Kidney glomerular epithelial cell (primary cell): Measurements from ENCODE around the gene XRCC3.
"Not testable (repeated sequence)": the region's sequence is repeated elsewhere in the genome, so short reads cannot be mapped to it uniquely, and the experiment has no call there.

ENCODE experiments used
- DNase-seq: peaks from one replicate; lab custom pipeline; 2025; lab: John Stamatoyannopoulos, UW

XRCC3 gene

DNA sequence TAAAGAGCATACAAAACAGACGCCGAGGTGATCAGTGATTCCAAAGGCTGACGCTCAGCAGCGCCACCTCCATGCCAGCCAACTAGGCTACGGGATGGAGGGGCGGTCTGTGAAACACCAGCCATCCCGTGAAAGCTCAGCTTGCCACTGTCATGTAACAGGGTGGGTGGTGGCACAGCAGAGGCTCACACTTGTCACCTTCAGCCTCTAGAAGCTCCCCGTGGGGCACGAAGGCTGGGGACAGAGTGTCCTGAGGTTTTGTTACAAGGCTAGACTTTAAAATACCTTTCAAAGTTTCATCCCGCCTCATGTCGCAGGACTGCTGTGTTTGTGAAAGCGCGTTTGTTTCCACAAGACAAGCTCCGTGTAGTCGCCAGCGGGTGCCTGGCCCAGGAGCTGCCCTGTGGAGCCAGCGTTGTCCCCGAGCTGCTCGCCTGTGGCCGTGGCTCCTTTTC, 20.7 kb downstream of the XRCC3 start:
- DNase-seq = no peak

DNA sequence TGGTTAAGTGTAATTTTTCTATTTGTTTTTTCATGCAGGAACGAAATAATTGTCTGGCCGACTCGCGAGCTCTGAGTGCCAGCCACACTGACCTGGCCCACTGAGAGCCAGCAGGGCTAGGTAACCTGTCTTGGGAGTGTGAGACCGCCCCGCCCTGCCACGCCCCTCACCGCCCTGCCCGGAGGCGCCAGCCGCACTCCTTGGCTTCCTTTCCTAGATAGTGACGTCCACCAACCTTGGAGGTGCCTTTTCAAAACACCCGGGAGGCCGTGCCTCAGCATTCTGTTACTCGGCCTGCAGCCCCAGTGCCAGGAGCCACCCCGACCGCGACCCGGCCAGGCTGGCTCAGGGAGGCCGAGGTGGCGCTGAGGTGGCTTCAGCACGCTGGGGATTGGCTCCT, 21.7 kb downstream of the XRCC3 start:
- no peak for DNase-seq

DNA sequence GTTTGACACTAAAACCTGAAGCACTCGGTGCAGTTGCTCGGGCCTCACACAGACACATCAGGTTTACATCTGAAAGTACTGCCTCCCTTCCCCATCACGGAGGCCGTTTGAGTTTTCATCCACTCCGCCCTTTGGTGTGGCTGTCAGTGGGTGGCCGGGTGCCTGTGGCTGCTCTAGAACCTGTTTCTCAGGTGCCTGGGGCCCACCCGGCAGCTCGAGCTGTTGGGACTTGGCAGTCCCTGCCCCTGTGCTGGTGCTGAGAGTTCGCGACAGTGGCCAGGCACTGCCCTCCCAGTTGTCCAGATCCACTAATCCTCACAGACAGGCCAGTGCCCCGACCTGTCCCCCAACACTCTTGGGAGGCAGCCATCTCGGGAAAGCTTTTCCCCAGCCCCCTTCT, 22.4 kb downstream of the XRCC3 start:
- DNase-seq = no peak

DNA sequence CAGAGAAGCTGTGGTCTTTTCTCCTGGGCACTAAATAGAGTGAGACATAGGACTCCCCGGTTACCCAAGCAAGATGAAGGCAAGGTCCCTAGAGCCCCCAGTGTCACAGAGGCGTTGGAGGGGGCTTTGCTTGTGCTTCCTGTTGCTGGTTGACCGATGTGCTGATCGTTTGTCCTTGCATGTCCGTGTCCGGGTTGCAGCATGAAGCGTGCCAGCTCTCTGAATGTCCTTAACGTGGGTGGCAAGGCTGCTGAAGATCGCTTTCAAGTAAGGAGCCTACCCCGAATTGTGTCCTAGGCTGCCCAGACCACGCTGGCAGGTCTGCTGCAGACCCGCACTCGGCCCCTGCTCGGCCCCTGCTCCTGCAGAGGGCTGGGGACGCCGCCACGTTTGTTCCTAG, 23.1 kb downstream of the XRCC3 start:
- no peak for DNase-seq

DNA sequence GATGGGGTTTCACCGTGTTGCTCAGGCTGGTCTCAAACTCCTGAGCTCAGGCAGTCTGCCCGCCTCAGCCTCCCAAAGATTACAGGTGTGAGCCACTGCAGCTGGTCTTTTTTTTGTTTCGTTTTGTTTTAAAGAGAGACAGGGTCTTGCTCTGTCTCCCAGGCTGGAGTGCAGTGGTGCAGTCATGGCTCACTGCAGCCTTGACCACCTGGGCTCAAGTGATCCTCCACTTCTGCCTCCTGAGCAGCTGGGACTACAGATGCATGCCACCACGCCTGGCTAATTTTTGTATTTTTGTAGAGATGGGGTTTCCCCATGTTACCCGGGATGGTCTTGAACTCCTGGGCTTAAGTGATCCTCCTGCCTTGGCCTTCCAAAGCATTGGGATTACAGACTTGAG, 23.6 kb downstream of the XRCC3 start:
- not testable (repeated sequence) for DNase-seq

DNA sequence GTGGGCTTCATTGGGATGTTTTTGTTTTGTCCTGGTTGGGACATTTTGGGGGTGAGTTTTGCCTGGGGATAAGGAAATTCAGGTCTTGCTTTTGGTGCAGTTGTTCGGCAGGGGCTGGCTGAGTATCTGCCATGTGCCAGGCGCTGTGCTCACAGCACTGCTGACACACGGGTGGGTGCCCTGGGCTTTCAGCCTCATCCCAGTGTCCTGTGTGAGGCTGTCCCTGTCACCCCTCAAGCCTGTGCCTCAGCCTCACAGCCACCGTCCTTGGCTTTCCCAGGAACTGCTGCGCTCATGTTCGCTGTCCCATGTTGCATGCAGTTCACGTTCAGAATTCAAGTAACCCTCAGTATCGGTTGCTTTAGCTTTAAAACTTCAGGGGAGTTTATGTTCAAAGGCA, 24.9 kb downstream of the XRCC3 start:
- no peak for DNase-seq

DNA sequence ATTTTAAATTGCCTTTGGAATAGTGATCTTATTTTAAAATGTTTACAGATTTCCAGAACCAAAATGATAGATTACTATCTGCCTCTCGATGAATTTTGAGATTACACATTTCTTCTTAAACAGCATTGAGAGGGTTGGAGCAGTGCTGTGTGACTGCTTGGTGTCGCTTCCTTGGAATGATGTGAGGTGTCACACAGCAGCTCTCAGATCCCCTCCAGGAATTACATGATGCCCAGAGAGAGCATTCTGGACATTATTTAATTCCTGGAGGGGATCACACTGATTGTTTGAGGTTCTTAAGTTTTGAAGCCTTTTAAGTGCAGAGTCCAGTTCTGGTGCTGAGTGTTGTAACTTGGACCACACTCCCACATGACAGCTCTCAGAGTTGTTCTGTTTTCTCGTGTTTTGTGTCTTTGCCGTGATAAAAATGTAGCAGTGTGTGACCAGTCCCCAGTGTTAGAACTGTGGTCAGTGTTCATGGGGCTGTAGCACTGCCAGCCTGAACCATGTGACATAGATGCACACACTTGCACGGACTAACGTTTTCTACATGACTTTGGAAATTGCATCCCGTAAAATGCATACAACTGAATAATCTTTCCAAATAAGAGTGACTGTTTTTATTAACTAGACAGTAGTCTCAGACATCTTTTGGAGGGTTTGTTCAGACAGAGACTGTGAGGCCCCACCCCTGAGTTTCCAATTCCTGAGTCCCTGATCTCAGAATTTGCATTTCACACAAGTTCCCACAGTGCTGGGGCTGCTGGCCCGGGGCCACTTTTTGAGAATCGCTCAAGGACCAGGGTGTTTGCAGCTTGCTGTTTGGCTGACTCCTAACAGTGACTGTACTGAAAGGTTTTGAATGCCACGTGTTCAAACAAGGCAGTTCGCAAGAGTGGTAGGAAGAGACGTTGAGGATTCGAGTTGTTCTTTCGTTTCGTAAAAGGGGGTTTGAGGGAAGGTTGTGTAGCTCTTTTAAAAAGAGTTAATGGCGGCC, 26.0 kb downstream of the XRCC3 start:
- no peak for DNase-seq

DNA sequence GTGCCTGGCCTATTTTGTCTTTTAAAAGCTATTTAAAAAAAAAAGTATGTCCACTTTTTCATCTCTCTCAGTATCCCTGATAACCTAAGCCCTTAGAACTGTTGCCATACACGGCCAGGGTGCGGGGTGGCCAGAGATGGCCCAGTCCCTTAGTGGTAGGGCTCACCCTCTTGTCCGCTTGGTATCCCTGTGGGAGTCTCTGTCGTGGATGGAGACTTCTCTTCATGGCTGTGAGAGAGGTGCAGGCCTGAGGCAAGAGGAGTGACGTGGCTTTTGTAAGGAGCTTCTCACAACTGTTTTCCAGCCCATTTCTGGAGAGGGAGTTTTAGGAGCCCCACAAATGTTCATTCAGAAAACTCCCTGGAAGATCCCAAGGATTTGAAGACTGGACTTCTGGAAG, 26.8 kb downstream of the XRCC3 start:
- no peak for DNase-seq

DNA sequence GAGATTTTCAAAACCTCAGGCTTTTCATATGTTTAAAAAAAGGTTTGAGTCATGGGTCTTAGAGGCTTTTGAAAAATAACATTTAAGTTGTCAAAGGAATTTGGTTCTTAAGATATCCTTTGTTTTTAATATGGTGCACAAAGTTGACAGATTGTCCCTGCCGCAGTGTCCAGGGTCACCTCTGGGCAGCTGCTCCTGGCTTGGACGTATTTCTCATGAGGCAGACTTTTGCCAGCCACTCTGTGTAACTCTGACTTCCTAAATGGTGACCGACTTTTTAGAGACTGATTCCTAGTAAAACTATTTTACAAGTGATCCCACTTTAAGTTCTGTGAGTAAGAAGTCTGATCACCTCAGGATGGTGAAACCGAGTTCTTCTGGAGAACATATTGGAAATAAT, 27.5 kb downstream of the XRCC3 start:
- no peak for DNase-seq

DNA sequence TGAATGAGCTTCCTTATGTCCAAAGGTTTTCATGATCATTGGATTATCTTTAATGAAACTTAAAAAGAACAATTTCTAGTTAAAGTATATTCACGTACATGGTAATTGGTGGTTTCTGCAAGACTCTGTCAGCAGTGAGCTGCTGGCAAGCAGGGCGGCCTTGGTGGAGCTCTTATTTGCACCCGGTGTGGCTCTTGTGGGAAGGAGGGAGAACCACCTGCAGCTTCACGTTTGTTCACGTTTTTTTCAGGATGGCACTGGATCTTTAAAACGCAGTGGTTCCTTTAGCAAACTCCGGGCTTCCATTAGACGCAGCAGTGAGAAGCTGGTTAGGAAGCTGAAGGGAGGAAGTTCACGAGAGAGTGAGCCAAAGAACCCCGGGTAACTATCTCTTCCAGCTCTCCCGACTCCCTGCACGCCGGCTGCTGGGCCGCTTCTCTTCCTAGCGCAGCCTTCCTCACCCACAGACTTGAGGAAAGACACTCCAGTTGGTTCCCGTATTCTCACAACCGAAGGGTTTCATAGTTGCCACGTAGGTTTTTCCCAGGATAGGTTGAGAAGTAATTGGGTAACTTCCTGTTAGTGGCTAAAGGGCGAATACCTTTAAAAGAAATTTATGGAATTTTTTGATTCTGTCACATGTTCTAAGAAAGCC, 28.3 kb downstream of the XRCC3 start:
- DNase-seq = no peak

DNA sequence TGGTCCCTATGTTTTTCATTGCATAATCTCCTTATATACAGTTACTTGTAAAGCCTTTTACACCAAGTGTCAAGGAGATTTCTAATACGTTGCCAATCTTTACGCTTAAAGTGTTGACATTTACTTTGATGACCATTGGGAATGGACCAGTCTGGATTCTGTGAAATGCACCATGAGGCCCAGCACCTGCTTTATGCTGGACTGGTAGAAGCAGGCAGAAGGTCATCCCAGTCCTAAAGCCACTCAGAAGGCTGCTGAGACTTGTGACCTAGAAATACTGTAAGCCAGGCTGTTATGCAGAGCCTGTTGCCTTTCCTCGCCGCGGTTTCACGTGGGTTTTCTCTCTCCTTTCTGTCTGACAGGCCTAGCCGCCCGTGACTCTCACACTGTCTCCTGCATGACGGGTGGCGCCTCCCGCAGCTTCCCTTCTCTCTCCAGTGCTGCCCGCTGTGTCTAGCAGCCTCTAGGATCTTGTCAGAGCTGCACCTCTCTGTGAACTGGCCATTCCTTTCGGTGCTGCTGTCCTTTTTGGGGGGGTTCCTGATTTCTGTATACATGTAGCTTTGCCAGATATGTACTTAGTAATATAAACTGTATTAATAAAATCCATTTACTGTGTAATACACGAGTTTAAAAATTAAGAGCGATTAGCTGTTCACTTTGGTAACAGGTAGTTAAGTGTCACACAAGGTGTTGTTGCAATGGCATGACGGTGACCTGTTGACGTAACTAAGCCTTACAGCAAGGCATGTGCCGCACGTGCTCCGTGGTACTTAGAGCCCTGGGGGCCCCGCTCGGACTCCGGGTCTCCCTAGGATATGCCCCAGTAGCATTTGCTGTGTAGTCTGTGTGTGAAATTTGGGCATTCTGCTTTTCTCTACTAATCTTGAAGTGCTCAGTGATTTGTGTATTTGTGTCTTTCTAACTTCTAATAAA, 29.7 kb downstream of the XRCC3 start:
- no peak for DNase-seq

DNA sequence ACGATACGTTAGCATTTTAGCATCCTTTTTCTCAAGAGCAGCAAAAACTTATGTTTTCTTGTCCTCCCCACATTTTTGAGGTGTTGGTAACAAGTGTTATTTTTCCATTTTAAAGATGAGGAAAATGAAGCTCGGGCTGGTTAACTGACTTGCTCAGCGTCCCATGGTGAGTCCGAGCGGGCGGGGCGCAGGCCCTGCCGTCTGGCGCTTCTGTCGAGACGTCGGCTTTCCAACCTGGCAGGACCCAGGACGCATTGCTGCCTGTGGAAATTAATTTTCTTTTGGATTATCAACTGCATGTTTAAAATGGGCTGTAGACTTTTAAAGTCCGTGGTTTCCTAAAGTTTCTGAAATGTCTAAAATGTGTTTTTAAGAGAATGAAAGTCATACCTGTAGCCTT, 30.4 kb downstream of the XRCC3 start:
- DNase-seq = no peak

DNA sequence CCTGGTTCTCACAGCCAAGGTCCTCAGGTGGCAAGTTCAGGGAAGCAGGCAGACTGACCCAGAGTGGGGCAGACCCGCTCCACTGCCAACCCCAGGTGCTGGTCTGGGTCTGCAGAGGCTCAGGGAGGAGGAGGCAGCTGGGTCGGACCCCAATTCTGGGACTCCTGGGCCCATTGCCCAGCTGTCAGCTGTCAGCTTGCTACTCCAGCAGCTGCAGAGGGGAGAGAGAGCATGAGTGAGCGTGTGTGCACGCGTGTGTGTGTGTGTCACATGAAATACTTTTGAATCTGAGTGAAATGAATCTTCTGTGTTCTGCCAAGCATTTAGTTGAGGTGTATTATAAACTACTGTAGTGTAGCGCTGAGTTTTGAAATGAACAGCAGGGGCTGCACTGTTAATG, 30.8 kb downstream of the XRCC3 start:
- DNase-seq = no peak

DNA sequence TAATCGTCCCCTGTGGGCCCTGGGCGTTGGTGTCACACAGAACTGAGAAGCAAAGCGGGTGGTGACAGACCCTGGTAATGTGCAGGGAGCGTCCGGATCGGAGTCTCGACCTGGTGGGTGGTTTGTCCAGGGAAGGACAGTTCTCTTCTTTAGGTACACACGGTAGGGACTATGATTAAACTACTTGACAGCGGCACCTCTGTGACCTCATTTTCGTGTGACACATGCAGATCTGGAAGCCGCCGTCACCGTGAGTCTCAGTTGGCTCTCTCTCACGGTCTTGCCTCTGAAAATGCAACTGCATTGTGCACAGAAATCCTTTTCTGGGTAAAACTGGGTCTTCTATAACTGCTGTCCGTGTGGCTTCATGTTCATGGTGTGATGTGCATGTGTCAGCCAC, 32.1 kb downstream of the XRCC3 start:
- DNase-seq = no peak

DNA sequence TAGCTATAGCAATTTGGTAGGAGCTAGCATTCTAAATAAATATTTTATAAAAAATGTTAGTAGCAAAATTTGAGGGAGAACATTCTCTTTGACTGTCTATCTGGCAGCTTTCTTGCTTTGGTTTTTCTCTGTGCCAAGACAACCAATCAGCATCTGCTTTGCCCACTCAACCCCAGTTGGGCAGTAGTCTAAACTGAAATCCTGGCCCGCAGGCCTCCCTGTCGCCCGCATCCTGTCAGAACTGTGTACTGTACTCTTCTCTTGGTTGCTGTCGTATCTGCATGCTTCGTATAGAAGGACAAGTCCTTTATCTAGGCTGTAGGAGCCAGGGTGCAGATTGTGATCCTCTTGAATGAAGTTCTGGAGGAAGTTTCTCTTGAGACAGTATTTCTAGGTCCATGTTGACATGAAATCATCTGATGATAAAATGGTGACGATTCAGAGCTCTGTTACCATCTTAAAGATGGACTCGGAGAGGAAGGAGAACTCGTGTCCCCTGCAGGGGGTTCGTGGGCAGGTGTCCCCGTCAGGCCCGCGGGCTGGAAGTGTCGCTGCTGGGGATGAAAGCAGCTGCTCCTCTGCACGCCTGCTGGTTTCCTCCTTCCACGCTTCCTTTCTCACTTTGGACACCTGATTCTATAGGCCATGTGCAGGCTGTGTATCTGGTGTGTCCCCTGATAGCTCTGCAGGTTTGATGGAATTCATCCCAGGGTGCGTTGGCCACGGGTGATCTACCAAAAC, 34.6 kb downstream of the XRCC3 start:
- DNase-seq = no peak

DNA sequence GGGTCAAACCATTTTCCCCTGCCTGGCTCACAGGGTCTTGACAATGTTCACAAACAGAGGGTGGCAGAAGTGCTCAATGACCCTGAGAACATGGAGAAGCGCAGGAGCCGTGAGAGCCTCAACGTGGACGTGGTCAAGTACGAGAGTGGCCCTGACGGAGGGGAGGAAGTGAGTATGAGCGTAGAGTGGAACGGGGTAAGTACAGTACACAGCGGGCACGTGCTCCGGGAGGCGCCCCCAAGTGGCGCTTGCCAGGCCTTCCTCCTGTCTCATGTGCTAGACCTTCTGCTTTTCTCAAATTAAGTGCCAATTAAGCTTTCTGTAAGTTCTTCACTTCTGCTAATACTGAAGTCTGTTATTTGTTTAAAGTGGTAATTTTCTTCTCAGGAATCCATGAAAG, 35.9 kb downstream of the XRCC3 start:
- no peak for DNase-seq

DNA sequence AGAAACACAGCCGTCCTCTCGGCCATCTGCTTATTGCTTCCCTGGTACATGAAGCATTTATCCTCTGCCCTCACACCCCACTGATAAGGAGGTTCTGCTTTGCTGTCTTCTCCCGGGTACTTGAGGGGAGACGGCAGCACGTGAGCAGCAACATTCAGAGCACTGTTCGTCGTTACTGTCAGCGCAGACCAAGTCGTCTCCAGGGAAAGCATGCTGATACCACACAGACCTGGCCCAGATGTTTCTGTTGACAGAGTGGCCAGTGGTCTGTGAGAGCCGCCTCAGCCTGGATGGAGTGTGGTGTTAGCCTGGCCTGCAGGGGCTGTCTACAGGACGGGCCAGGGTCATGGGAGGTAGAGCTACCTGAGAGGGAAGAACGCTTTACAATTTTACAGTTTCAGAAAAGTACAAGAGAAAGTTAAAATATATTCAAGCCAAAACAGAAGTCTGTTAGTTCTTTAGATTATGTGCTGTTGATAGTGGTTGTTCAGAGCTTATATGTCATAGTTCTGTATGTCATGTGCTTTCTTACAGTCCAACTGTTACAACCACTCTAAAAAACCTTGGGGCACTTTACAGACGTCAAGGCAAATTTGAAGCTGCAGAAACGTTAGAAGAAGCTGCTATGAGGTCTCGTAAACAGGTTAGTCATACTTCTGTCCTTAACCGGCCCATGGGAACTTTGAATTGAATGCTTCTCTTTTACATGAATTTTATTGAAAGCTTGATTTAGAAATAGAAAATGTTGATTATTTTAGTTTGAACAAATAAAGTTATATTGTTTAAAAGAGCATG, 38.2 kb downstream of the XRCC3 start:
- no peak for DNase-seq

DNA sequence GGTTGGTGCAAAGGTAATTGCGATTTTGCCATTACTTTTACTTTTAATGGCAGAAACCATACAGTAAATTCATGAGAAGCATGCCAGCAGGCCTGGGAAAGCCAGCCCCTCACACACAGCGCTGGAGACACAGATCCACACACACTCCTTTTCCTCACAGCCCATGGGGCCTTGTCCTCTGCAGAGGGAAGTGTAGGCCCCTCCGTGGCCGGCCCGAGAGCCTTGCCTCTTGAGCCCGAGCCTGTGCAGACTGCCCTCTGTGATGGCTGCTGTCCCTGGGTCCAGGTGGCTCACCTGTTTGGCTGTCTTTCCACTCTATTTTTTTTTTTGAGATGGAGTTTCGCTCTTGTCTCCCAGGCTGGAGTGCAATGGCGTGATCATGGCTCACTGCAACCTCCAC, 39.3 kb downstream of the XRCC3 start:
- no peak for DNase-seq

DNA sequence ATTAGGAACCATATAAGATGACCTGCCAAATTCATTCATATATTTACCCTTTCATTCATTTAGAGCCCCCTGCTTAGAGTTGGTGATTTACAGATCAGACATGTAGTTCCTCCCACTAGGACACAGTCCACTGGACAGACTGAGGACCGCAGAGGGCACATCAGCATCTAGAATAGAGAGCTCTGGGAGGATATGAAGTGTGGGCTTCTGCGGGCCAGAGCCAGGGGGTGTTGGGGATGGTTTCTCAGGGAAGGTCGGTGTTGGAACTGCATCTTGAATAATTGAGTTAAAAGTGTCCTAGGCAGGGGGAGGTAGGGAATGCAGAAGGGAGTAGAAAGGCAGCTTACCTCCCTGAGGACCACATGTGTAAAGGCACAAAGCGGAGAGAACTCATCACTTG, 43.3 kb downstream of the XRCC3 start:
- DNase-seq = no peak

DNA sequence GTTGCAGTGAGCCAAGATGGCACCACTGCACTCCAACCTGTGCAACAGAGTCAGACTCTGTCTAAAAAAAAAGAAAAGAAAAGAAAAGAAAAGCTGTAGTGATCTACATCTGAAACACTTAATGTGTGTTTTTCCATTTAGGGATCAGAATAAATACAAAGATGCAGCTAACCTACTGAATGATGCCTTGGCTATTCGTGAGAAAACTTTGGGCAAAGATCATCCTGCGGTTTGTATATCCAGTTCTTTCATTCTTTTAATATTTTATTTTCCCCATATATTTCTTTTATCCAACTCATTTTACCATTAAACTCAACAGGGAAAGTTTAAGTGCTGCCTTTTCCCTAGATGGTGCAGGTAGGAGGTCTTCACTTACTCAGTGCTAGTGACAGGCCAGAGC, 45.9 kb downstream of the XRCC3 start:
- no peak for DNase-seq

DNA sequence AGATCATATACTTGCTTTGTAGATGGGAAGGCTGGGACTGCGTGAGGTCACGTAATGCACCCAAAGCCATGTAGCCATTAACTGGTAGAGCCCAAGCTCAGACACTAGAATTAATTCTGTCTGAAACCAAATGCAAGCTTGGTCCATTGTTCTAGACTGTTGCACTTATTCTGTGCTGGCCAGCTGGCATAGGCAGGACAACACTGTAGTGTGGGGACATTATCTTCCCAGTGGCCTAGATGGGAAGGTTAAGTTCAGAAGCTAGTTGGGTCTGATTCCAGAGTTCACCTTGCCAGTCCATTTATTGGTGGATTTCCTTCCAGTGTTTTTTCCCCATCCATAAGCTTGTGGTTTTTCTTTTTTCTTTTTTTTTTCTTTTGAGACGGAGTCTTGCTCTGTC, 47.1 kb downstream of the XRCC3 start:
- DNase-seq = no peak
